HG03066 (cell line): ENCODE measurements around the gene SLC25A10.

Source experiments
- ATAC-seq: cut with Tn5 transposase; IDR thresholded peaks from one replicate; pipeline ENCODE4 v1.9.1; 2021; ENCODE audit warnings: low read depth; ENCODE audit not compliant: unreplicated experiment

The SLC25A10 gene

GRCh38 chr17:81741594-81742452 lies 29.7 kb downstream of the SLC25A10 start:
- no peak for ATAC-seq
